Esophagus muscularis mucosa (tissue), 4 donors: ENCODE results near the gene DAW1. TPM values are rescaled to one million over a fixed set of nuclear protein-coding genes. Genes with fewer than 3 reads are reported as not detected.
A peak's percentile ranks its signal among the peaks of the same experiment; 100 is the strongest.

Experiments
- DNase-seq: peaks from one replicate; pipeline ENCODE4 v3.0.0-alpha.2; 2017; ENCODE audit errors: extremely low spot score
- H3K27ac ChIP-seq, 4 donors: fragments of 200-600 bp; sonication (generic); replicated peaks in 1 of 4; 1 replicate in 3 of 4; 2 replicates in 1 of 4; pipeline ENCODE4 v1.5.1; 2016 to 2019; ENCODE audit warnings: mild to moderate bottlenecking in 1 of 4
- H3K27me3 ChIP-seq, 4 donors: fragments of 200-600 bp; sonication (generic); one replicate each; pipeline versions ENCODE4 v1.5.1 to v1.6.0; 2016 to 2019
- H3K36me3 ChIP-seq, 4 donors: fragments of 200-600 bp; sonication (generic); one replicate each; pipeline ENCODE4 v1.5.1; 2016 to 2019
- H3K4me1 ChIP-seq, 4 donors: fragments of 200-600 bp; sonication (generic); one replicate each; pipeline ENCODE4 v1.5.1; 2016 to 2019
- H3K4me3 ChIP-seq, 4 donors: fragments of 200-600 bp; sonication (generic); 1 replicate in 2 of 4; 2 replicates in 2 of 4; pipeline ENCODE4 v1.5.1; 2016 to 2019; ENCODE audit warnings: mild to moderate bottlenecking in 4 of 4, moderate library complexity in 1 of 4
- H3K9me3 ChIP-seq, 4 donors: fragments of 200-600 bp; sonication (generic); 1 replicate in 3 of 4; 2 replicates in 1 of 4; pipeline ENCODE4 v1.5.1; 2016 to 2019
- CTCF ChIP-seq, 3 experiments: fragments of 200-600 bp in 2 of 3; fragments of 450-650 bp in 1 of 3; sonication (generic) in 2 of 3; IDR thresholded peaks; one replicate each; pipeline ENCODE4 v1.5.1; 2017 to 2019; ENCODE audit warnings: antibody characterized with exemption in 3 of 3, mild to moderate bottlenecking in 2 of 3, moderate library complexity in 1 of 3
- EP300 ChIP-seq: sonication (generic); formaldehyde crosslinking; IDR thresholded peaks from one replicate; pipeline ENCODE4 v1.6.1; 2017; ENCODE audit warnings: antibody characterized with exemption
- POLR2A ChIP-seq: fragments of 450-650 bp; IDR thresholded peaks from one replicate; pipeline ENCODE4 v1.6.1; 2017; ENCODE audit warnings: antibody characterized with exemption, moderate library complexity, mild to moderate bottlenecking, low read depth
- POLR2AphosphoS5 ChIP-seq, 2 donors: sonication (generic); formaldehyde crosslinking; IDR thresholded peaks; one replicate each; pipeline ENCODE4 v1.6.1; 2017; ENCODE audit warnings: antibody characterized with exemption in 2 of 2
- WGBS: methylation state at CpG from one replicate; pipeline ENCODE4 v1.1.5; 2018; 5-methylcytosine and 5-hydroxymethylcytosine counted together
- intact Hi-C: fragments of 100-400 bp; cut with DNase I; formaldehyde crosslinking; loops from one replicate; pipeline ENCODE4 v1.15.1; 2023
- total RNA-seq, 4 donors: library from RNA; depleted of rRNA; stranded (reverse); fragments of >200 nt; gene quantifications; one replicate each; pipeline versions ENCODE4 v1.1.0 to v1.2.1, GENCODE V29; 2016

The DAW1 gene
- total RNA-seq, 4 donors from 2014 or later: 0.26 to 0.33 TPM; not detected in 2

- TF ChIP-seq POLR2AphosphoS5 (IDR thresholded peaks at IDR 0.05) (no peak), CTCF (IDR thresholded peaks at IDR 0.05) (no peak), POLR2A (no peak), EP300 (no peak)
- no peaks in the 10 kb centered on the region for H3K9me3 ChIP-seq
- intact Hi-C loops: no loop called here
- no peak for DNase-seq
- H3K4me1 ChIP-seq: peaks cover 3 to 7% (median 6%) of the 10 kb centered on the region in 4 donors
- H3K27ac ChIP-seq: no peak overlapping the region
- H3K36me3 ChIP-seq: no peaks in the 10 kb centered on the region
- H3K27me3 ChIP-seq: peaks cover 0 to 36% (median 0%) of the 10 kb centered on the region in 4 donors
- 71% methylated on average over 13 of the region's 13 CpGs for WGBS
- H3K4me3 ChIP-seq: peak overlapping the region; percentile 29 to 54 (median 40)
Observed at GRCh38 chr2:227870710-227871374, 589 bp upstream of the DAW1 start.

GRCh38 chr2:227872676-227873075, 1.2 kb downstream of the DAW1 start:
- TF ChIP-seq POLR2A (no peak), CTCF (IDR thresholded peaks at IDR 0.05) (no peak), EP300 (no peak), POLR2AphosphoS5 (IDR thresholded peaks at IDR 0.05) (no peak)
- no peaks in the 10 kb centered on the region for H3K36me3 ChIP-seq
- peaks cover 0 to 36% (median 0%) of the 10 kb centered on the region in 4 donors for H3K27me3 ChIP-seq
- intact Hi-C loops: no loop called here
- H3K4me1 ChIP-seq: peaks cover 3 to 7% (median 6%) of the 10 kb centered on the region in 4 donors
- 91% methylated on average over 4 of the region's 4 CpGs for WGBS
- no peak for DNase-seq
- H3K9me3 ChIP-seq: no peaks in the 10 kb centered on the region
- no peak overlapping the region for H3K27ac ChIP-seq
- no peak overlapping the region for H3K4me3 ChIP-seq

GRCh38 chr2:227876300-227876801, 4.9 kb downstream of the DAW1 start:
- Histone ChIP-seq H3K27me3 (peaks cover 0 to 33% (median 0%) of the 10 kb centered on the region in 4 donors), H3K9me3 (no peaks in the 10 kb centered on the region), H3K4me1 (peaks cover 3 to 4% (median 4%) of the 10 kb centered on the region in 4 donors), H3K27ac (no peak overlapping the region), H3K36me3 (no peaks in the 10 kb centered on the region), H3K4me3 (no peak overlapping the region)
- intact Hi-C loops: no loop called here
- DNase-seq: no peak
- 81% methylated on average over 6 of the region's 6 CpGs for WGBS
- TF ChIP-seq CTCF (IDR thresholded peaks at IDR 0.05) (no peak), POLR2A (no peak), EP300 (no peak), POLR2AphosphoS5 (IDR thresholded peaks at IDR 0.05) (no peak)

GRCh38 chr2:227877421-227878310, 6.2 kb downstream of the DAW1 start:
- Histone ChIP-seq H3K4me3 (no peak overlapping the region), H3K27ac (peak overlapping the region; percentile 43 to 68 (median 56))

More at GRCh38 chr2:227877421-227878310, 6.2 kb downstream of the DAW1 start:
- peaks cover 0 to 22% (median 0%) of the 10 kb centered on the region in 4 donors for H3K27me3 ChIP-seq
- no peak for TF ChIP-seq CTCF (IDR thresholded peaks at IDR 0.05)
- no peak for TF ChIP-seq POLR2A
- TF ChIP-seq EP300: no peak
- TF ChIP-seq POLR2AphosphoS5 (IDR thresholded peaks at IDR 0.05): no peak
- DNase-seq: no peak
- H3K9me3 ChIP-seq: no peaks in the 10 kb centered on the region
- 70% methylated on average over 9 of the region's 9 CpGs for WGBS
- H3K4me1 ChIP-seq: no peaks in the 10 kb centered on the region
- H3K36me3 ChIP-seq: no peaks in the 10 kb centered on the region
- intact Hi-C loops: no loop called here
